ENCODE results near the gene HOXA10. TPM values are rescaled to one million over a fixed set of nuclear protein-coding genes. Genes with fewer than 3 reads are reported as not detected.
A peak's percentile ranks its signal among the peaks of the same experiment; 100 is the strongest.

The HOXA10 gene
- total RNA-seq, 1 experiment from 2014 or later: 19.6 TPM

GRCh38 chr7:27162561-27163287 is 11.4 kb downstream of the HOXA10 start:
- Histone ChIP-seq H3K36me3 (ENCODE audit: control insufficient read depth in 1 of 2, insufficient read depth in 2 of 2, low read length in 2 of 2) (peaks cover 0 to 4% of the 10 kb centered on the region in 2 experiments; a peak in 1 of 4 replicates), H3K27me3 (ENCODE audit: insufficient read depth, low read length) (no peaks in the 10 kb centered on the region), H3K9me3 (ENCODE audit: control insufficient read depth in 1 of 2, insufficient read depth in 1 of 2, low read depth in 1 of 2, low read length in 2 of 2) (no peaks in the 10 kb centered on the region), H3K9me2 (ENCODE audit: insufficient read depth) (no peaks in the 10 kb centered on the region), H2AFZ (ENCODE audit: low read depth, low read length, poor library complexity, severe bottlenecking) (no peak overlapping the region), H3K27ac (ENCODE audit: low read depth, low read length) (peak overlapping the region; percentile 91; the same call in 1 of the 2 replicates), H3K9ac (ENCODE audit: low read length) (peak overlapping the region; percentile 89), H3K4me1 (ENCODE audit: control insufficient read depth in 1 of 2, insufficient read depth in 2 of 2, low read length in 2 of 2) (peaks cover 18 to 63% of the 10 kb centered on the region in 2 experiments), H3K79me2 (ENCODE audit: insufficient read depth, low read length) (peaks cover 60% of the 10 kb centered on the region), H3K4me2 (ENCODE audit: low read length) (peak overlapping the region; percentile 97), H4K20me1 (ENCODE audit: insufficient read depth) (no peaks in the 10 kb centered on the region), H3K4me3 (replicated peaks in 1 of 2; ENCODE audit: low read depth in 1 of 2, low read length in 2 of 2) (peak overlapping the region; percentile 77 to 84)
- TF ChIP-seq ELF1 (IDR thresholded peaks at IDR 0.05; ENCODE audit: borderline replicate concordance, low read depth) (no peak), ZFX (IDR thresholded peaks at IDR 0.05) (no peak), FOSL1 (IDR thresholded peaks at IDR 0.05; ENCODE audit: low read depth) (no peak), ZNF274 (IDR thresholded peaks at IDR 0.05; ENCODE audit: low read depth, low read length) (no peak), SP1 (IDR thresholded peaks at IDR 0.05; ENCODE audit: low read depth) (no peak), SIN3A (IDR thresholded peaks at IDR 0.05; ENCODE audit: low read depth) (no peak), EZH2 (IDR thresholded peaks at IDR 0.05) (no peak), MAX (IDR thresholded peaks at IDR 0.05) (no peak), ATF3 (IDR thresholded peaks at IDR 0.05) (no peak), ZBTB33 (IDR thresholded peaks at IDR 0.05; ENCODE audit: extremely low read depth, insufficient replicate concordance, low read length) (no peak)
- RAD21 ChIA-PET (ENCODE audit: low non-redundant PET in 1 of 2, low total read pairs in 2 of 2, uncharacterized antibody in 2 of 2, unreplicated experiment in 2 of 2): interaction anchor here in 1 of 2 experiments (2.1 kb wide), 1 partner anchor 794 kb away, joined by 12 read pairs; no protein-coding TSS in a partner anchor
- CTCF ChIA-PET: interaction anchor here (0.9 to 3.4 kb wide), 7 partner anchors 10 to 1269 kb away, joined by 3 to 62 read pairs (median 6); partner anchors contain the start of gene HOXA3
- DNase-seq (ENCODE audit: low read depth, low spot score) (no peak), ATAC-seq (no peak)
- no TSS peak for BruUV-seq (replicated peaks)
- intact Hi-C loops (cut with micrococcal nuclease): loop anchor here (5.0 to 10.0 kb wide), 4 partner anchors 880 to 1595 kb away; partner anchors contain the start of genes CBX3 and HNRNPA2B1
- POLR2A ChIA-PET: interaction anchor here (0.6 to 1.4 kb wide), 3 partner anchors 10 to 303 kb away, joined by 3 to 4 read pairs (median 3); partner anchors contain the start of gene HOXA3
